Neuron (in vitro differentiated cells): Measurements from ENCODE around the gene PPP1R10.

Experiments used
- H2AFZ ChIP-seq: one replicate; pipeline ENCODE4 v1.6.1; 2013; ENCODE audit warnings: low read depth, mild to moderate bottlenecking, inconsistent platforms, low read length, moderate library complexity
- H3K27me3 ChIP-seq: one replicate; pipeline ENCODE4 v1.6.1; 2013; ENCODE audit warnings: low read length; ENCODE audit not compliant: insufficient read depth
- H3K36me3 ChIP-seq: one replicate; pipeline ENCODE4 v1.6.1; 2013; ENCODE audit warnings: low read length; ENCODE audit not compliant: insufficient read depth
- H3K4me1 ChIP-seq: one replicate; pipeline ENCODE4 v1.6.1; 2013; ENCODE audit warnings: low read length; ENCODE audit not compliant: insufficient read depth
- H3K4me3 ChIP-seq: 2 replicates; pipeline ENCODE4 v1.5.1; 2013; ENCODE audit warnings: mild to moderate bottlenecking, low read length, moderate library complexity
- H3K9me3 ChIP-seq: one replicate; pipeline ENCODE4 v1.6.1; 2013; ENCODE audit warnings: low read length

PPP1R10 gene

DNA sequence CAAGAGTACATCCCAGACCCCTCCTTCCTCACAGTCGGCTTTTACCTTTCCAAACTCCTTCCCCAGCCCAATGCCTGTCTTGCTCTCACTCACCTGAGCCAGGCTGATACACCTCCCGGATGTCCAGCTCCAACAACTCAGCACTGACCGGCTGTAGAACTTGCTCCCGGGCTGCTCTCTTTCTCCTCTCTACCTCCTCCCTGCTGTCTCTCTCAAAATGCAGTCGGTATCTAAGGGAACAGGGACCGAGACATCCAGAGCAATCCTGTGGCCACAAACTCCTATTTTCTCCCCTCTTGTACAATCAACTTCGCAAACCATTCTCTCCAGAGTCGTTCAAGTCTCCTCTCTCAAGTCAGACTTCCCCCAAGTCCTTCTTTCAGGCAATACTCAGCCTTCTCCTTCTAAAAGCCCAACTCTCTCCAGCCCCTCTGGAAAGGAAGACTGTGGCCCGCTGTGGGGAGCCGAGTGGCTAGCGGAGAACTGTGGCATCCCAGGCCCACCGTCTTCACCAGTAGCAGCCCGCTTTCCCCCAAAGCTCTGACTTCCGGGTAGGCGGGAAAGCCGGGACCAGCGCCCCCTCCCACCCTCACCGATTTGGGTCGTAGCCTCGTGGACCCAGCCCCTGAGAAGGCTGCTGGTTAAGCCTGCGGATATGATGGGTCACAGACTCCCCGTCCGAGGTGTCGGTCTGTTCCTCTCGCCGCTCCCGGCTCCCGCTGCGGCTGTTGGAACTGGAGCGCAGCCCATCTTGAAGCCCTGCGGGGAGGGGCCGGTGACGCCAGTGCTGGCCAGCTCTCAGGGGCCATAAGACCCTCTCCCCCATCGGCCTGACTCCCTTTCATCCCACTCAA, 61.9 kb downstream of the PPP1R10 start:
- no peaks in the 10 kb centered on the region for H3K27me3 ChIP-seq
- peak overlapping the region; percentile 91 for H2AFZ ChIP-seq
- peaks cover 19% of the 10 kb centered on the region for H3K4me1 ChIP-seq
- peak overlapping the region; percentile 88 for H3K4me3 ChIP-seq
- no peaks in the 10 kb centered on the region for H3K9me3 ChIP-seq
- H3K36me3 ChIP-seq = peaks cover 42% of the 10 kb centered on the region

DNA sequence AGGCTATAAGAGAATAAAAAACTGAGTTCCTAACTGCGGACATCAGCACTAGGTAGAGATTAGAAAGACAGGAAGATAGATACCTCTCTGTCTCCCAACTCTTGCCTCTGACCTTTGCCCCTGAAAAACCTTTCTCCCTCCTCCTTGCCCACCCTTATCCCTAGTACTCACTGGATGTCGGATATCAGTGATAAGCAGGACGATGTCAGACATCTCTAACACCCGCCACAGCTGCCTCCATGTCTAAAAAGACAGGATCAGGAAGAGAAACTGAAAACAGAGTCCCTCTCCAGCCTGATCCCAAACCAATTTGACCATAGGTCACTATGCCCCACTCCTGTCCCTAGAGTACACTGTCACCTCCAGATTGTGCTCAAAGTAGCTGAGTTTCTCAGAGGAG, 62.6 kb downstream of the PPP1R10 start:
- Histone ChIP-seq H3K36me3 (peaks cover 44% of the 10 kb centered on the region), H3K4me3 (no peak overlapping the region), H3K27me3 (no peaks in the 10 kb centered on the region), H3K4me1 (peaks cover 19% of the 10 kb centered on the region), H2AFZ (no peak overlapping the region), H3K9me3 (no peaks in the 10 kb centered on the region)
